ENCODE results near the gene ALPG.
A peak's percentile ranks its signal among the peaks of the same experiment; 100 is the strongest.
"Not testable (repeated sequence)": the region's sequence is repeated elsewhere in the genome, so short reads cannot be mapped to it uniquely, and the experiment has no call there.

The ALPG gene

GRCh38 chr2:232420073-232420454 lies 13.4 kb downstream of the ALPG start:
- no peak for DNase-seq (ENCODE audit: low read depth)

- no peak for DNase-seq (ENCODE audit: low read depth)
Measured at GRCh38 chr2:232420463-232421188, 14.0 kb downstream of the ALPG start.

- DNase-seq (ENCODE audit: low read depth), result no peak
Measured at GRCh38 chr2:232421189-232421785, 14.6 kb downstream of the ALPG start.

- DNase-seq (ENCODE audit: low read depth), result no peak
Measured at GRCh38 chr2:232422051-232422450, 15.4 kb downstream of the ALPG start.

GRCh38 chr2:232422996-232423395 lies 16.4 kb downstream of the ALPG start:
- DNase-seq (ENCODE audit: low read depth), result not testable (repeated sequence)

GRCh38 chr2:232423407-232423806 lies 16.8 kb downstream of the ALPG start:
- DNase-seq (ENCODE audit: low read depth), result not testable (repeated sequence)

- no peak for DNase-seq (ENCODE audit: low read depth)
Measured at GRCh38 chr2:232431705-232432590, 25.3 kb downstream of the ALPG start.

- DNase-seq (ENCODE audit: low read depth), result no peak
Measured at GRCh38 chr2:232432598-232433184, 26.0 kb downstream of the ALPG start.

- not testable (repeated sequence) for DNase-seq (ENCODE audit: low read depth)
Measured at GRCh38 chr2:232433622-232434021, 27.0 kb downstream of the ALPG start.

- DNase-seq (ENCODE audit: low read depth), result no peak
Measured at GRCh38 chr2:232434091-232434490, 27.4 kb downstream of the ALPG start.

GRCh38 chr2:232434563-232435374 lies 28.1 kb downstream of the ALPG start:
- DNase-seq (ENCODE audit: low read depth), result no peak

GRCh38 chr2:232435375-232435648 lies 28.7 kb downstream of the ALPG start:
- DNase-seq (ENCODE audit: low read depth), result no peak

GRCh38 chr2:232435805-232436204 lies 29.2 kb downstream of the ALPG start:
- DNase-seq (ENCODE audit: low read depth), result no peak

GRCh38 chr2:232436381-232437194 lies 29.9 kb downstream of the ALPG start:
- DNase-seq (ENCODE audit: low read depth), result no peak

GRCh38 chr2:232437195-232437571 lies 30.5 kb downstream of the ALPG start:
- no peak for DNase-seq (ENCODE audit: low read depth)

GRCh38 chr2:232438091-232438490 lies 31.4 kb downstream of the ALPG start:
- DNase-seq (ENCODE audit: low read depth), result no peak

- no peak for DNase-seq (ENCODE audit: low read depth)
Measured at GRCh38 chr2:232438951-232439757, 32.5 kb downstream of the ALPG start.

- DNase-seq (ENCODE audit: low read depth), result no peak
Measured at GRCh38 chr2:232439758-232440135, 33.1 kb downstream of the ALPG start.

- DNase-seq (ENCODE audit: low read depth), result peak; percentile 67
Measured at GRCh38 chr2:232440220-232441018, 33.8 kb downstream of the ALPG start.

Measured in stimulated activated CD8-positive, alpha-beta memory T cell treated with anti-CD3 and anti-CD28 coated beads, Interleukin-12 subunit alpha, Interleukin-12 subunit beta, amount 100 ng/mL, for 4 hours (primary cell).